Astrocyte of the spinal cord (primary cell): Measurements from ENCODE around the gene ENPEP.
A peak's percentile ranks its signal among the peaks of the same experiment; 100 is the strongest.

Source experiments
- DNase-seq: peaks from one replicate; pipeline ENCODE4 v3.0.0; 2011; ENCODE audit warnings: low read depth, low spot score
- H3K4me3 ChIP-seq: 2 replicates; pipeline ENCODE4 v1.5.1; 2011; ENCODE audit warnings: low read depth, mild to moderate bottlenecking, low read length, moderate library complexity
- CTCF ChIP-seq: IDR thresholded peaks from 2 replicates; pipeline ENCODE4 v1.5.1; 2012; ENCODE audit warnings: low read depth, mild to moderate bottlenecking, low read length, inconsistent platforms
- in situ Hi-C: cut with HindIII; loops from 2 replicates; pipeline ENCODE4 v1.10.0; 2017; ENCODE audit warnings: low sequenced_read_pairs

ENPEP gene

DNA sequence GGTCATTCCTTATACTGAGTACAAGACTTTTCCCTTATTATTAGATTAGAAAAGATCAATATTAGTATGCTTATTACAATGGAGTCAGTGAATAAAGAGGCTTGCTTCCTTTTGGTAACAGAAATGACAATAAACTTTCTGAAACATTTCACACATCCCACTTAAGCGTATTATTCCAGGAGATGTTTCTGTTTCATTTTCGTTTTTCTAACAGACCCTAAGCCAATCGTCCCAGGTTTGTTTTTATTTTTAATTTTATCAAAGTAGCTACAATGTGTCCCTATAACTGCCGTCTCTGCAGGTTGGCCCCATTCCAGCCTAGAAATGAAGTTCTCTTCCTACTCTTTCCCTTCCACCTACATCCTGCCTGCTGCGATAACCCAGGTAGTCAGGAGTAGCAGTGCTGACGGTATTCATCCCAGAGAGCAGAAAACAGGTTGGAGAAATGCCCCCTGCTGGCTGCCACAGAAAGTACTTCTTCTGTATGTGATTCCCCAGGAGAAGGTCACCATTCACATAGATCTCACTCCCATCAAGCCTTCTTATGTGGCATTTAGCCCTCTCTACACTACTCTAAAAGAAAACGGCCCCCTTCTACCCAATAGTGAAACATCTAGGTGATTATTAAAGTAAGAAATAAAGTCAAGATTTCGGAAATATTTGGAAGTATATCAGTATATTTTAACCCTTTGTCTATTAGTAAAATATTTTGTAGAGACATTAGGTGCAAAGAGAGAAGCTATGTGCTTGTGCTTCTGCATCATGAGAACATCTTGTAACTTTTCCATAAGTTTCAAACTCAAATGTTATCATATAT lies 40.4 kb downstream of the ENPEP start:
- TF ChIP-seq CTCF = peak; percentile 87
- in situ Hi-C loops = loop anchor here (25.0 kb wide), 1 partner anchor 479 kb away; no protein-coding TSS in a partner anchor
- DNase-seq = peak; percentile 67
- H3K4me3 ChIP-seq = peak overlapping the region; percentile 45

DNA sequence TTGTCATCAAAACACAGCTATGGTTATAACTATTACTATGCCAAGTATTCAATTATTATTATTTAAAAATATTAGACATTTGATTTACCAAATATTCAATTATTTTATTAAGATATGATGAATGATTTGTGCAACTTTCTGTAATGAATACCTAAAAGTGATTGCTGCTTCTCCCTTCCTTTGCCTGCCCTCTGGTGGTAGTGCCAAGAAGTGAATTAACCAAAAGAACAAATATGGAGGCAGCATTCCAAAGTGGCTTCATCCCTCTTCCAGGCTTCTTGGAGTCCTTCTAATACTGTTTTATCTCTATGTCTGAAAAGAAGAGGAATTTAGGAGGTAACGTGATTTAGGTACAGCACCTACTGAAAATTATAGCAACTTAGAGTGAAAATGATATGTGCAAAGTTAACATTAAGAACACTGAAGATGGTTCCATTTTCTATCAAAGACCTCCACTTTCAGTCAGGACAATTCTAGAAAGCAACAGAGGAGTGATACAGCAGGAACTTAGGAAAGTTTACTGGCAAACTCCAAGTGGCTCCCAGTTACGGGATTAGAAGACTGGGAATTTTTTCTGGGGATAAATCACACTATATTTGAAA lies 43.0 kb downstream of the ENPEP start:
- DNase-seq = peak; percentile 33
- peak; percentile 81 for TF ChIP-seq CTCF
- in situ Hi-C loops = loop anchor here (25.0 kb wide), 1 partner anchor 482 kb away; no protein-coding TSS in a partner anchor
- H3K4me3 ChIP-seq = no peak overlapping the region

- H3K4me3 ChIP-seq = no peak overlapping the region
- in situ Hi-C loops = loop anchor here (25.0 kb wide), 1 partner anchor 484 kb away; no protein-coding TSS in a partner anchor
- DNase-seq = no peak
- TF ChIP-seq CTCF = no peak
Observed at GRCh38 chr4:110520886-110521285, 44.9 kb downstream of the ENPEP start.

GRCh38 chr4:110526589-110526988 lies 50.6 kb downstream of the ENPEP start:
- in situ Hi-C loops = no loop called here
- no peak overlapping the region for H3K4me3 ChIP-seq
- DNase-seq = no peak
- TF ChIP-seq CTCF = no peak

GRCh38 chr4:110527156-110527555 lies 51.2 kb downstream of the ENPEP start:
- no peak for TF ChIP-seq CTCF
- H3K4me3 ChIP-seq = no peak overlapping the region
- in situ Hi-C loops = no loop called here
- no peak for DNase-seq

- no peak overlapping the region for H3K4me3 ChIP-seq
- DNase-seq = peak; percentile 59
- no peak for TF ChIP-seq CTCF
- in situ Hi-C loops = no loop called here
Observed at GRCh38 chr4:110532901-110533589, 57.1 kb downstream of the ENPEP start.
